GM23338 (cell line): ENCODE results near the gene LYZL6. TPM values are rescaled to one million over a fixed set of nuclear protein-coding genes. Genes with fewer than 3 reads are reported as not detected.

ENCODE experiments used
- ATAC-seq: fragments of 200-7000 bp; cut with Tn5 transposase; 3 replicates; pipeline ENCODE4 v1.9.1; 2020
- DNase-seq: peaks from one replicate; pipeline ENCODE4 v3.0.0-alpha.2; 2015; ENCODE audit warnings: low spot score
- H2AFZ ChIP-seq: fragments of 200-600 bp; sonication (generic); 2 replicates; pipeline ENCODE4 v1.8.0; 2016; ENCODE audit warnings: antibody characterized with exemption, mild to moderate bottlenecking, moderate library complexity
- H3F3A ChIP-seq: fragments of 200-600 bp; sonication (generic); replicated peaks from 2 replicates; pipeline ENCODE4 v1.8.0; 2017; ENCODE audit warnings: antibody characterized with exemption, mixed run types, low read depth
- H3K27ac ChIP-seq: fragments of 200-600 bp; sonication (generic); 2 replicates; pipeline ENCODE4 v1.6.1; 2016; ENCODE audit warnings: low read depth
- H3K27me3 ChIP-seq: fragments of 200-600 bp; sonication (generic); 2 replicates; pipeline ENCODE4 v1.8.0; 2016; ENCODE audit warnings: mild to moderate bottlenecking, mixed run types, moderate library complexity; ENCODE audit not compliant: insufficient read depth
- H3K36me3 ChIP-seq: fragments of 200-600 bp; sonication (generic); 2 replicates; pipeline ENCODE4 v1.8.0; 2016; ENCODE audit warnings: mild to moderate bottlenecking; ENCODE audit not compliant: insufficient read depth
- H3K4me1 ChIP-seq: fragments of 200-600 bp; sonication (generic); 2 replicates; pipeline ENCODE4 v1.8.0; 2016; ENCODE audit warnings: mild to moderate bottlenecking, moderate library complexity; ENCODE audit not compliant: insufficient read depth
- H3K4me2 ChIP-seq: fragments of 200-600 bp; sonication (generic); 2 replicates; pipeline ENCODE4 v1.7.1; 2017; ENCODE audit warnings: mixed run types
- H3K4me3 ChIP-seq: fragments of 200-600 bp; sonication (generic); 2 replicates; pipeline ENCODE4 v1.6.1; 2016; ENCODE audit warnings: mixed run types
- H3K79me2 ChIP-seq: fragments of 200-600 bp; sonication (generic); replicated peaks from 2 replicates; pipeline ENCODE4 v1.8.0; 2017; ENCODE audit warnings: mild to moderate bottlenecking; ENCODE audit not compliant: insufficient read depth
- H3K9me2 ChIP-seq: fragments of 200-600 bp; sonication (generic); 2 replicates; pipeline ENCODE4 v1.8.0; 2017; ENCODE audit not compliant: insufficient read depth
- H4K20me1 ChIP-seq: fragments of 200-600 bp; sonication (generic); replicated peaks from 2 replicates; pipeline ENCODE4 v1.8.0; 2017; ENCODE audit warnings: mild to moderate bottlenecking; ENCODE audit not compliant: insufficient read depth
- H3K27ac Mint-ChIP-seq: 2 replicates; pipeline ENCODE4 v1.8.0; 2020; ENCODE audit warnings: inconsistent platforms, mild to moderate bottlenecking, moderate library complexity, mixed read lengths
- H3K27me3 Mint-ChIP-seq: 3 replicates; pipeline ENCODE4 v1.8.0; 2022; ENCODE audit warnings: low read depth, mild to moderate bottlenecking, moderate library complexity, mixed read lengths, inconsistent platforms; ENCODE audit not compliant: insufficient read depth, poor library complexity
- H3K36me3 Mint-ChIP-seq: 3 replicates; pipeline ENCODE4 v1.8.0; 2021; ENCODE audit warnings: low read depth, mild to moderate bottlenecking, inconsistent platforms, moderate library complexity, mixed read lengths
- H3K4me1 Mint-ChIP-seq: 3 replicates; pipeline ENCODE4 v1.8.0; 2020; ENCODE audit warnings: mild to moderate bottlenecking, inconsistent platforms, mixed read lengths
- H3K4me3 Mint-ChIP-seq: 3 replicates; pipeline ENCODE4 v1.8.0; 2021; ENCODE audit warnings: moderate library complexity, mild to moderate bottlenecking, inconsistent platforms, mixed read lengths
- H3K9me3 Mint-ChIP-seq: 3 replicates; pipeline ENCODE4 v1.8.0; 2020; ENCODE audit warnings: moderate library complexity, mild to moderate bottlenecking, inconsistent platforms, mixed read lengths
- EZH2 ChIP-seq: fragments of 200-600 bp; sonication (generic); IDR thresholded peaks from one replicate; pipeline ENCODE4 v1.8.0; 2017; ENCODE audit warnings: antibody characterized with exemption, mild to moderate bottlenecking, low read depth; ENCODE audit not compliant: unreplicated experiment
- EZH2phosphoT487 ChIP-seq: fragments of 200-600 bp; sonication (generic); IDR thresholded peaks from one replicate; pipeline ENCODE4 v1.8.1; 2018; ENCODE audit warnings: antibody characterized with exemption; ENCODE audit not compliant: unreplicated experiment
- JUNB ChIP-seq: IDR thresholded peaks from one replicate; pipeline ENCODE4 v1.6.1; 2016; ENCODE audit warnings: antibody characterized with exemption; ENCODE audit not compliant: unreplicated experiment
- NANOG ChIP-seq: IDR thresholded peaks from 2 replicates; pipeline ENCODE4 v1.6.1; 2016; ENCODE audit warnings: antibody characterized with exemption, borderline replicate concordance
- POLR2AphosphoS5 ChIP-seq: IDR thresholded peaks from 2 replicates; pipeline ENCODE4 v1.6.1; 2016; ENCODE audit warnings: antibody characterized with exemption, low read depth
- STAT1 ChIP-seq: IDR thresholded peaks from one replicate; pipeline ENCODE4 v1.6.1; 2016; ENCODE audit warnings: antibody characterized with exemption; ENCODE audit not compliant: unreplicated experiment
- ZNF331 ChIP-seq: fragments of 250-450 bp; sonication (Bioruptor Pico); IDR thresholded peaks from 2 replicates; pipeline ENCODE4 v1.5.0; 2020; ENCODE audit warnings: low read depth, mild to moderate bottlenecking, moderate library complexity
- ZNF462 ChIP-seq: fragments of 250-450 bp; sonication (Bioruptor Pico); IDR thresholded peaks from 2 replicates; pipeline ENCODE4 v1.5.0; 2020; ENCODE audit warnings: mild to moderate bottlenecking, moderate library complexity
- polyA plus RNA-seq: library from polyadenylated mRNA; unstranded; fragments of >200 nt; fragmentation: Nextera tagmentation; extraction: Ambion mirVana; gene quantifications from 2 replicates; pipeline ENCODE4 v1.2.1, GENCODE V29; 2016
- total RNA-seq: library from RNA; depleted of rRNA; stranded (reverse); fragments of >200 nt; shearing (Covaris generic); gene quantifications from 2 replicates; pipeline ENCODE4 v1.2.3, GENCODE V29; 2014

The LYZL6 gene
- total and polyA plus RNA-seq, 2 experiments from 2014 or later = not detected

DNA sequence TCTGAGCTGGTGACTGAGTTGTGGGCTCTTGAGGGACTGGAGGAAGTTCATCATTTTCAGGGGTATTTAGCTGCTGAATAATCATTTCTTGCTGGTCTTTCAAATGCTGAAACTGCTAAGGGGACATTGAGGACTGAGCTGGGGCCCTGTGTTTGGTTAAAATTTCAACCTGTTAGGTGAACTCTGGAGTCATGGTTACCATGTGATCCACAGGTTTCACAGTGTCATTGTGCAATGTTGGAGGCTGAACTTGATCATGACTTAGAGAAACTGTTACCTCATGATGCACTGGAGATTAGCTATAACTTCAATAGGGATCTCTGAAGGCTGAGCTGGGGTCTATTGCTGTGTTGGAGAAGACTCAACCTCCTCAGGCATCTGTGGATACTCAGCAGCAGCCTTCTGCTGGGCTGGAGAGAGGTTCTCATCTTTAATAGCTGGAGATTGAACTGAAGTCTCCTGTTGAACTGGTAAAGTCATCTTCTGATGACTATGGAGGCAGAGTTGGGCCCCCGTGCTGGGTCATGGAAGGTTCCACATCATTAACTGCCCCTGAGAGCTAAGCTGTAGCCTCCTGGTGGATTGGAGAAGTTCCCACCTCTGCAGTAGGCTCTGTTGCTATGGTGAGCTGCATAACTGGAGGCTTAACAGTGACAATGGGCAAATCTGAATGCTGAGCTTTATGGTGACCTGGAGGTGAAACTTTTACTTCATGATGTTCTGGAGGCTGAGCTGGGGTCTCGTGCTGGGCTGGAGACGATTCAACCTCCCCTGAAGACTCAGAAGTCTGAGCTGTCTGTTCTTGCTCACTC, 28.2 kb downstream of the LYZL6 start:
- Histone ChIP-seq H3K27me3 (no peaks in the 10 kb centered on the region), H3K36me3 (no peaks in the 10 kb centered on the region), H3K4me1 (no peaks in the 10 kb centered on the region), H3K79me2 (no peaks in the 10 kb centered on the region), H3F3A (no peaks in the 10 kb centered on the region), H2AFZ (no peak overlapping the region), H3K27ac (no peak overlapping the region), H3K4me2 (no peak overlapping the region), H3K9me2 (0 out of 2 replicates have a peak, but pooled peaks cover 3% of the 10 kb centered on the region), H4K20me1 (no peaks in the 10 kb centered on the region), H3K4me3 (no peak overlapping the region)
- Mint-ChIP-seq H3K4me3 (no peak overlapping the region), H3K4me1 (no peaks in the 10 kb centered on the region), H3K9me3 (peaks cover 59% of the 10 kb centered on the region), H3K27me3 (peaks cover 3% of the 10 kb centered on the region), H3K27ac (no peak overlapping the region), H3K36me3 (peaks cover 44% of the 10 kb centered on the region)
- no peak for DNase-seq
- ATAC-seq = no peak
- TF ChIP-seq POLR2AphosphoS5 (no peak), EZH2 (no peak), ZNF462 (CRISPR knock-in tag) (no peak), EZH2phosphoT487 (no peak), JUNB (no peak), NANOG (no peak), STAT1 (no peak), ZNF331 (no peak)
